Measurements from ENCODE around the gene PGA4. TPM values are rescaled to one million over a fixed set of nuclear protein-coding genes. Genes with fewer than 3 reads are reported as not detected.
"Not testable (repeated sequence)": the region's sequence is repeated elsewhere in the genome, so short reads cannot be mapped to it uniquely, and the experiment has no call there.

The PGA4 gene
- total RNA-seq, 3 donors from 2014 or later = 1.8 to 8.9 TPM; not detected in 1

DNA sequence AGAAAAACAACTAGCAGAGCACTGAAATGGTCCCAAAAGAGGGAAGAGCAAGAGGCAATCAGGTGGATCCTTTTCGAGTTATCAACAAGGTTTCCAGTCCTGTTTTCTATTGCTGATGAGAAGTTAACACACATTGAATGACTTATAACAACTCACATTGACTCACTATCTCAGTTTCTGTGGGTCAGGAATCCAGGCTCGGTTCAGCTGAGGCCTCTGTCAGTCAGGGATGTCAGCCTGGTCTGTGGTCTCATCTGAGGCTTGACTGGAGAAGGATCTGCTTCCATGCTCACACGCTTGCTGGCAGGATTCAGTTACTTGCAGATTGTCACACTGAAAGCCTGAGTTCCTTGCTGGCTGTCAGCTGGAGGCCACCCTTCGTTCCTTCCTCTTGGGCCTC lies 3.8 kb upstream of the PGA4 start:
- H3K4me3 ChIP-seq; DNase-seq (ENCODE audit: low spot score in 2 of 2); H3K9me3 ChIP-seq; intact Hi-C loops (cut with DNase I; ENCODE audit: low total_unique reads); H3K36me3 ChIP-seq; H3K4me1 ChIP-seq; H3K27ac ChIP-seq; H3K27me3 ChIP-seq: not testable (repeated sequence)

DNA sequence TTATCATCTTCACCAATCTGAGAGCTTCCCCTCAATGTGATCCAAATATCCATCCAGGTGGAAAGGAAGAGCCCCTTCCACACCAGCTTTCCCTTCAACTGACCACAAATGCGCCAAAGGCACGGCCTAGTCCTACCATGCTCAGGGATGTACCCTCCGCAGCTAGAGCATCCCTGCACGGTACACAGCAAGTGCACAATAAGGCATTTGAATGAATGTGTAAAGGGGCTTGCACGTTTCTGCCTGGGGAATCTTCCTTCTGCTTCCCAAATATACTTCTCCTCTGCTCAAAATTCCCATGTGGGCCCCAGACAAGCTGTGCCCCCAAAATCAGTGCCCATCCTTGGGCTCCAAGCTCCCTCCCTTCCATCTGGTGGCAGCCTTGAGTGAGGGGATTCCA lies 3.1 kb upstream of the PGA4 start:
- H3K27ac ChIP-seq; H3K36me3 ChIP-seq; H3K27me3 ChIP-seq; DNase-seq (ENCODE audit: low spot score in 2 of 2); H3K9me3 ChIP-seq; intact Hi-C loops (cut with DNase I; ENCODE audit: low total_unique reads); H3K4me1 ChIP-seq; H3K4me3 ChIP-seq: not testable (repeated sequence)

DNA sequence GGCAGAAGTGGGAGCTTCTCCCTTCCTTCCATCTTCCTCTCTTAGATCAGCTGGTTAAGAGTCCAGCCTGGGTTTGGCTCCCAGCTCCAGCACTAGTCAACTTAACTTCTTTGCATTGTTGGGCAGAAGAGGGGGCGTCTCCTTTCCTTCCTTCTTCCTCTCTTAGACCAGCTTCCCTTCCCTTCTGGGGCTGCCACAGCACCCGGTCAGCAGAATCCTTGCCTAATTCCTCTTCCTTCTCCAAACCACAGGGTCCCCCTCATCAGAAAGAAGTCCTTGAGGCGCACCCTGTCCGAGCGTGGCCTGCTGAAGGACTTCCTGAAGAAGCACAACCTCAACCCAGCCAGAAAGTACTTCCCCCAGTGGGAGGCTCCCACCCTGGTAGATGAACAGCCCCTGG lies 545 bp downstream of the PGA4 start:
- DNase-seq (ENCODE audit: low spot score in 2 of 2); H3K9me3 ChIP-seq; H3K36me3 ChIP-seq; H3K4me3 ChIP-seq; H3K27me3 ChIP-seq; intact Hi-C loops (cut with DNase I; ENCODE audit: low total_unique reads); H3K27ac ChIP-seq; H3K4me1 ChIP-seq: not testable (repeated sequence)

DNA sequence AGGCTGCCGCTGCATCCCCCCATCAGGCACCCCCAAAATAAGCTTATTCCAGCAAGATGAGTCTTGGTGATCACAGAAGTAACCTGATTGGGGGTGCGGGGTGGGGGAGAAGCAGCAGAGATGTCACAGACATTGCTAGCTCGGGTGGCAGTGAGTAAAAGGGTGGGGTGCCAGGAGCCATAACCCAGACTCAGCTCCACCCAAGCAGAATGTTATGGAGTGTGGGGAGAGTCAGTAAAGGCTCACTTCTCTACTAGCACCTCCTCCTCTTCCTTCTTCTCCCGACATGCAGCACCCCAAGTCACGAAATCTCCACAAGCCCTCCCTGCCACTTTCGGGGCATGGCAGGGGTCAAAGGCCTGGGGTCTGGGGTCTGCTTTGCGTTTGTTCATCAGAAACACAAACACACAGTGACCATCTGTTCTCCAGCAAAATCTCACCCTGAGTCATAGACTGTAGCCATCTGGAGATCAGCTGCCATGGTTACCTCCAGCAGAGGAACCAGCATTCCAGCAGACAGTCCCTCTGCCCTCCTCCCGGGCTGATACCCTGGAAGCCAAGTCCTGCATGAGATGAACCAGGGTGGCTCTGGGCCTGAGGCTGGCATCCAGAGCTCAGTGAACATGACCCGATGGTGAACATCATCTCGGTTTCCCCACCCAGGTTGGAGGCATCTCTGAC lies 4.5 kb downstream of the PGA4 start:
- H3K4me1 ChIP-seq; DNase-seq (ENCODE audit: low spot score in 2 of 2); H3K27me3 ChIP-seq; intact Hi-C loops (cut with DNase I; ENCODE audit: low total_unique reads); H3K27ac ChIP-seq; H3K9me3 ChIP-seq; H3K4me3 ChIP-seq; H3K36me3 ChIP-seq: not testable (repeated sequence)

DNA sequence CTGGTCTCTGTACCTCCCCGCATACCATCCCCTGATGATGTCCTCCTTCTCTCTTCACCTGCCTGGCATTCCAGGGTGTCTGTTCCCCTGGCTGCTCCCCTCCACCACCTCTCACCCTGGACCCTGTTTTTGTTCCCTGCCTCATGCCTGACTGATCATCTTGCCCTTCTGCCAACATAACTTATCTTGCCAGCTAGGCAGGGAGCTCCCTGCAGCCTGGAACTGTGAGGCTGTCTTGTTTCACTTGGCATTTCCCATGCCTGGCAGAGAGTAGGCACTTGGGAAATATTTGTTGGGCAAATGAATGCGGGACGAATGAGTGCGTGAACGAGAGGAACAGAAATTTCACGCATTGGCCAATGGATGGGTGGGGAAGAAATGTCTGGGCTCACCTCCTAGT lies 7.3 kb downstream of the PGA4 start:
- H3K36me3 ChIP-seq; intact Hi-C loops (cut with DNase I; ENCODE audit: low total_unique reads); H3K4me1 ChIP-seq; H3K4me3 ChIP-seq; H3K27me3 ChIP-seq; H3K9me3 ChIP-seq; DNase-seq (ENCODE audit: low spot score in 2 of 2); H3K27ac ChIP-seq: not testable (repeated sequence)

DNA sequence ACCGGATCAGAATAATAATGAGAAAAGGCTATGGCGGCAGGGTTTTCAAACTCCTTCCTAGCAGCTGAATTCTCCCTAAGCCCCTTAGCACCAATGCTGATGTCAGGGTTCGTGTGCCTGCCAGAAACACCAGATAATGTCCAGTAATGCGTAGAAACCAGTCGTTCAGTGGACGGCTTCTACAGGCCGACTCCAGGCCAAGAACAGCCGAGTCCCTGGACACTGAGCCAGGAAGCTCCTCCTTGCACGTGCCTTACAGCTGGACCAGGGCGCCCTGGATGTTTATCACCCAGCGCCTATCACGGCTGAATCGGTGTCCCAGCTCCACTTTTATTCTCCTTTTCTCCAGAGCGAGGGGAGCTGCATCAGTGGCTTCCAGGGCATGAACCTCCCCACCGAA lies 8.9 kb downstream of the PGA4 start:
- H3K36me3 ChIP-seq; H3K4me3 ChIP-seq; intact Hi-C loops (cut with DNase I; ENCODE audit: low total_unique reads); H3K27ac ChIP-seq; H3K9me3 ChIP-seq; H3K27me3 ChIP-seq; DNase-seq (ENCODE audit: low spot score in 2 of 2); H3K4me1 ChIP-seq: not testable (repeated sequence)

DNA sequence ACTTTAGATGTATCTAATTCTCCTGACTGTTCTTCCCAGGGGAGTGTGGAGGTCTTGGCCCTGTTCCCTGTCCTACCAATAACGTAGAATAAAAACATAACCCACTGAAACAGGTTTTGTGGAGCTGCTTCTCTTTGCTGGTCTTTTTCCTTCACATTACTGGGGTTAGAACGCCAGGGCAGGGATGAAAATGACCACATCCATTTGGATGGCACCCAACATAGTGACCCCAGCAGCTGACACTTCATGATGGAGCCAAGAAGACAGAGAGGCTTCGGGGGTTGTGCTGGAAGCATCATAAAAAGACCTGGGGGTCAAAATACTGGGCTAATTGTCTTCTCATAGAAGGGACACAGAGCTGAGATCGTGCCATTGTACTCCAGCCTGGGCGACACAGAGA lies 9.4 kb downstream of the PGA4 start:
- H3K27me3 ChIP-seq; intact Hi-C loops (cut with DNase I; ENCODE audit: low total_unique reads); H3K4me3 ChIP-seq; DNase-seq (ENCODE audit: low spot score in 2 of 2); H3K27ac ChIP-seq; H3K36me3 ChIP-seq; H3K9me3 ChIP-seq; H3K4me1 ChIP-seq: not testable (repeated sequence)

DNA sequence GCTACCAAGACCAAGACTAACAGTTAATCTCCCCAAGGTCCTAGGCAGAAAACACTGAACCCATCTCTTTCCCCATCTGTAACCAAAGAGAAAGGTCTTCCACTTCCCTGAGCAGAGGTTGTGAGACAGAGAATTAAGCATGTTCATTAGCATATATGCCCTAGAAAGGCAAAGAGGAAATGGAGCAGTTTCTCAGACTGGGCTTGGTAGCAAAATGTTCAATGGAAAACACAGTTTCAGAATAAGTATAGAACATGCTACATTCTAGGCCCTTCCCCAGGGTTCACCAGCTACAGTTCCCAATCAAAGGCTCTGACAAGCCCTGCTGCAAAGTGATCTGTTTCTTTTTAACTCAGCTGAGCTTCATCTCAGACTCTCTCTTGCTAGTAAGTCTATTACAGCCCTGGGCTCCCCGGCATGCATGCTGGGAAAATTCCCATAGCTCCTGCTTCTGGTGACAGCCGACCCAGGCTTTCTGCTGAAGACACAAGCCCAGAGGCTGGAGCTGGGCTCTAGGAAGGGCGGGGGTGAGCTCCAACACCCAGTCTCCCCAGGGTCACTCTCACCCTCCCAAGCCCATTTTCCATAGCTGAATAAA lies 10.5 kb downstream of the PGA4 start:
- H3K27ac ChIP-seq; H3K36me3 ChIP-seq; H3K27me3 ChIP-seq; H3K9me3 ChIP-seq; H3K4me3 ChIP-seq; H3K4me1 ChIP-seq; DNase-seq (ENCODE audit: low spot score in 2 of 2); intact Hi-C loops (cut with DNase I; ENCODE audit: low total_unique reads): not testable (repeated sequence)

DNA sequence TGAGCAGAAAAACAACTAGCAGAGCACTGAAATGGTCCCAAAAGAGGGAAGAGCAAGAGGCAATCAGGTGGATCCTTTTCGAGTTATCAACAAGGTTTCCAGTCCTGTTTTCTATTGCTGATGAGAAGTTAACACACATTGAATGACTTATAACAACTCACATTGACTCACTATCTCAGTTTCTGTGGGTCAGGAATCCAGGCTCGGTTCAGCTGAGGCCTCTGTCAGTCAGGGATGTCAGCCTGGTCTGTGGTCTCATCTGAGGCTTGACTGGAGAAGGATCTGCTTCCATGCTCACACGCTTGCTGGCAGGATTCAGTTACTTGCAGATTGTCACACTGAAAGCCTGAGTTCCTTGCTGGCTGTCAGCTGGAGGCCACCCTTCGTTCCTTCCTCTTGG lies 15.0 kb downstream of the PGA4 start:
- H3K27ac ChIP-seq; H3K9me3 ChIP-seq; DNase-seq (ENCODE audit: low spot score in 2 of 2); H3K4me1 ChIP-seq; intact Hi-C loops (cut with DNase I; ENCODE audit: low total_unique reads); H3K4me3 ChIP-seq; H3K27me3 ChIP-seq; H3K36me3 ChIP-seq: not testable (repeated sequence)

DNA sequence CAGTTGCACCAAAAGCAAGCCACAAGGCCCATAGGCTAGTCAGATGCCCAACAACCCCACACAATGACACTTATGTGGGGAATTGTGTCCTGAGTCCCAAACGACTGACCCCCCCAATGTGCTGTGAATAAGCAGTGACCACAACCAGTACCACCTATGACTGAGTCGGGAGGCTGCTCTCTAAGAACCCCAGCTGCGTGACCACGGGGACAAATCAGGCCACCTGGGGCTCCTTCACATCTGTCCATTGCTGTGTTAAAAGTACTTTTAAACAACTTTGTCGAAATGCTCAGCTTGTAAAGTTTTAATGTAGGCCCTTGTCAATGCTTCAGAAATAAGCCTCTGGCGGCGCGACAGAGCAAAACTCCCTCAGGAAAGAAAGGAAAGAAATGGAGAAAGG lies 18.1 kb downstream of the PGA4 start:
- H3K4me1 ChIP-seq; intact Hi-C loops (cut with DNase I; ENCODE audit: low total_unique reads); H3K4me3 ChIP-seq; H3K36me3 ChIP-seq; DNase-seq (ENCODE audit: low spot score in 2 of 2); H3K9me3 ChIP-seq; H3K27me3 ChIP-seq; H3K27ac ChIP-seq: not testable (repeated sequence)

DNA sequence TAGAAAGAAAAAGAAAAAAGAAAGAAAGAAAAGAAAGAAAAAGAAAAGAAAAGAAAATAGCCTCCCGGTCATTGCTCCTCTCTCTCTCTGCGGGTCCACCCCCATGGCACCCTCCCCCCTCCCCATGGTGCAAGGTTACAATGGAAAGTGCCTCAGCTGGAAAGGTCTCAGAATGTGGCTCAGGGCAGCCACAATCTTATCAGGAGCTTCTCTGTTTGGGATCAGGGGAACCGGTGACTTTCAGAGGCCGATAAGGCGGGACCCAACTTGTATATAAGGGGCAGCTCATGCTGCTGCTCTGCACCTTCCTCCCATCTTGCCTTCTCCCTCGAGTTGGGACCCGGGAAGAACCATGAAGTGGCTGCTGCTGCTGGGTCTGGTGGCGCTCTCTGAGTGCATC lies 18.7 kb downstream of the PGA4 start, which contains the start of gene PGA5:
Gene PGA5, plus strand, starts transcription at position 301 of the 400 bp plus-strand sequence. Its CDS starts 52 bp downstream, at position 353.
- H3K9me3 ChIP-seq; H3K4me1 ChIP-seq; H3K27ac ChIP-seq; H3K36me3 ChIP-seq; DNase-seq (ENCODE audit: low spot score in 2 of 2); H3K4me3 ChIP-seq; H3K27me3 ChIP-seq; intact Hi-C loops (cut with DNase I; ENCODE audit: low total_unique reads): not testable (repeated sequence)

DNA sequence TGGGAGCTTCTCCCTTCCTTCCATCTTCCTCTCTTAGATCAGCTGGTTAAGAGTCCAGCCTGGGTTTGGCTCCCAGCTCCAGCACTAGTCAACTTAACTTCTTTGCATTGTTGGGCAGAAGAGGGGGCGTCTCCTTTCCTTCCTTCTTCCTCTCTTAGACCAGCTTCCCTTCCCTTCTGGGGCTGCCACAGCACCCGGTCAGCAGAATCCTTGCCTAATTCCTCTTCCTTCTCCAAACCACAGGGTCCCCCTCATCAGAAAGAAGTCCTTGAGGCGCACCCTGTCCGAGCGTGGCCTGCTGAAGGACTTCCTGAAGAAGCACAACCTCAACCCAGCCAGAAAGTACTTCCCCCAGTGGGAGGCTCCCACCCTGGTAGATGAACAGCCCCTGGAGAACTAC lies 19.4 kb downstream of the PGA4 start:
- H3K4me3 ChIP-seq; H3K36me3 ChIP-seq; H3K9me3 ChIP-seq; DNase-seq (ENCODE audit: low spot score in 2 of 2); intact Hi-C loops (cut with DNase I; ENCODE audit: low total_unique reads); H3K27me3 ChIP-seq; H3K4me1 ChIP-seq; H3K27ac ChIP-seq: not testable (repeated sequence)

DNA sequence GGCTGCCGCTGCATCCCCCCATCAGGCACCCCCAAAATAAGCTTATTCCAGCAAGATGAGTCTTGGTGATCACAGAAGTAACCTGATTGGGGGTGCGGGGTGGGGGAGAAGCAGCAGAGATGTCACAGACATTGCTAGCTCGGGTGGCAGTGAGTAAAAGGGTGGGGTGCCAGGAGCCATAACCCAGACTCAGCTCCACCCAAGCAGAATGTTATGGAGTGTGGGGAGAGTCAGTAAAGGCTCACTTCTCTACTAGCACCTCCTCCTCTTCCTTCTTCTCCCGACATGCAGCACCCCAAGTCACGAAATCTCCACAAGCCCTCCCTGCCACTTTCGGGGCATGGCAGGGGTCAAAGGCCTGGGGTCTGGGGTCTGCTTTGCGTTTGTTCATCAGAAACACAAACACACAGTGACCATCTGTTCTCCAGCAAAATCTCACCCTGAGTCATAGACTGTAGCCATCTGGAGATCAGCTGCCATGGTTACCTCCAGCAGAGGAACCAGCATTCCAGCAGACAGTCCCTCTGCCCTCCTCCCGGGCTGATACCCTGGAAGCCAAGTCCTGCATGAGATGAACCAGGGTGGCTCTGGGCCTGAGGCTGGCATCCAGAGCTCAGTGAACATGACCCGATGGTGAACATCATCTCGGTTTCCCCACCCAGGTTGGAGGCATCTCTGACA lies 23.3 kb downstream of the PGA4 start:
- H3K4me3 ChIP-seq; intact Hi-C loops (cut with DNase I; ENCODE audit: low total_unique reads); H3K27ac ChIP-seq; H3K9me3 ChIP-seq; H3K27me3 ChIP-seq; H3K36me3 ChIP-seq; DNase-seq (ENCODE audit: low spot score in 2 of 2); H3K4me1 ChIP-seq: not testable (repeated sequence)

DNA sequence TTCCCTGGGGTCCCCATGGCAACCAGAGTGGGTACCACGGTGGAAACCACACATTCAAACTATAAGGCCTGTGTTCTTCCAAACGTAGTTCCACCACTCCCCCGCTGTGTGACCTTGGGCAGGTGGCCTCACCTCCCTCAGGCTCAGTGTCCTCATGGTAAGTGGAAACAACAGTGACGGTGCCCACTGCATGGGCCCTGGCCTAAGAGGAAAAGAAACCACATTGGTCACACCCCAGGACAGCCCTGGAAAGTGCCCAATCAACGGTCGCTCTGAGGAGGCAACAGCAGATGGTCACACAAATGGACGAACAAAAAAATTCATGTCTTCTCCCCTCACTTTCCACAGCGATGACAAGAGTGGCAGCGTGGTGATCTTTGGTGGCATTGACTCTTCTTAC lies 25.9 kb downstream of the PGA4 start:
- intact Hi-C loops (cut with DNase I; ENCODE audit: low total_unique reads); H3K9me3 ChIP-seq; DNase-seq (ENCODE audit: low spot score in 2 of 2); H3K4me1 ChIP-seq; H3K36me3 ChIP-seq; H3K27ac ChIP-seq; H3K4me3 ChIP-seq; H3K27me3 ChIP-seq: not testable (repeated sequence)
